GM21447 (cell line): Measurements from ENCODE around the gene RAB4B.
"Not testable (repeated sequence)": the region's sequence is repeated elsewhere in the genome, so short reads cannot be mapped to it uniquely, and the experiment has no call there.

Source experiments
- ATAC-seq: cut with Tn5 transposase; IDR thresholded peaks from one replicate; pipeline ENCODE4 v1.9.1; 2021; ENCODE audit not compliant: unreplicated experiment

The RAB4B gene

GRCh38 chr19:40750874-40751537, 27.0 kb upstream of the RAB4B start, which contains the start of gene SNRPA:
Gene SNRPA (plus strand): TSS chr19:40751203. CDS start chr19:40751409, 206 bp downstream.
- peak; percentile 64 for ATAC-seq

- no peak for ATAC-seq
These were observed 25.7 kb upstream of the RAB4B start for GRCh38 chr19:40752257-40752781.

GRCh38 chr19:40754611-40755247, 23.3 kb upstream of the RAB4B start:
- no peak for ATAC-seq

- no peak for ATAC-seq
These were observed 22.8 kb upstream of the RAB4B start for GRCh38 chr19:40755248-40755624.

GRCh38 chr19:40755791-40756190, 22.3 kb upstream of the RAB4B start:
- no peak for ATAC-seq

- no peak for ATAC-seq
These were observed 21.4 kb upstream of the RAB4B start for GRCh38 chr19:40756502-40757110.

- ATAC-seq: no peak
These were observed 19.6 kb upstream of the RAB4B start for GRCh38 chr19:40758491-40758890.

GRCh38 chr19:40759352-40759751, 18.7 kb upstream of the RAB4B start:
- no peak for ATAC-seq

- no peak for ATAC-seq
These were observed 15.1 kb upstream of the RAB4B start for GRCh38 chr19:40762754-40763470.

GRCh38 chr19:40763526-40763925, 14.5 kb upstream of the RAB4B start:
- no peak for ATAC-seq

- no peak for ATAC-seq
These were observed 14.1 kb upstream of the RAB4B start for GRCh38 chr19:40763963-40764362.

GRCh38 chr19:40766385-40766784, 11.7 kb upstream of the RAB4B start:
- not testable (repeated sequence) for ATAC-seq

- no peak for ATAC-seq
These were observed 9.2 kb upstream of the RAB4B start for GRCh38 chr19:40768869-40769268.

- not testable (repeated sequence) for ATAC-seq
These were observed 6.8 kb upstream of the RAB4B start for GRCh38 chr19:40771101-40771862.

- no peak for ATAC-seq
These were observed 3.0 kb upstream of the RAB4B start, which contains the start of gene MIA for GRCh38 chr19:40774916-40775631. Gene MIA (plus strand): TSS chr19:40775521. CDS start chr19:40775543, 22 bp downstream.

- ATAC-seq: no peak
These were observed 2.4 kb upstream of the RAB4B start for GRCh38 chr19:40775632-40776022.

- ATAC-seq: no peak
These were observed 1.7 kb upstream of the RAB4B start for GRCh38 chr19:40776364-40776763.

GRCh38 chr19:40776932-40777644, 959 bp upstream of the RAB4B start:
- peak; percentile 60 for ATAC-seq

GRCh38 chr19:40777645-40777936, 456 bp upstream of the RAB4B start:
- no peak for ATAC-seq
